Skin of body (tissue), 2 donors: ENCODE results near the gene LFNG. TPM values are rescaled to one million over a fixed set of nuclear protein-coding genes. Genes with fewer than 3 reads are reported as not detected.
A peak's percentile ranks its signal among the peaks of the same experiment; 100 is the strongest.
"Not testable (repeated sequence)": the region's sequence is repeated elsewhere in the genome, so short reads cannot be mapped to it uniquely, and the experiment has no call there.

Experiments used
- DNase-seq: peaks from one replicate; lab custom pipeline; 2025; lab: John Stamatoyannopoulos, UW
- total RNA-seq: library from RNA; depleted of rRNA; stranded (reverse); fragments of >200 nt; gene quantifications from one replicate; pipeline ENCODE4 v1.2.3, GENCODE V29; 2014

The LFNG gene
- total RNA-seq, 1 donor from 2014 or later: 27.0 TPM

- DNase-seq: no peak
These were observed 23.6 kb downstream of the LFNG start for GRCh38 chr7:2542916-2543871.

- no peak for DNase-seq
These were observed 25.1 kb downstream of the LFNG start for GRCh38 chr7:2544541-2545188.

GRCh38 chr7:2545746-2546425 lies 26.3 kb downstream of the LFNG start:
- DNase-seq: no peak

- DNase-seq: no peak
These were observed 27.4 kb downstream of the LFNG start for GRCh38 chr7:2546776-2547586.

- no peak for DNase-seq
These were observed 31.8 kb downstream of the LFNG start for GRCh38 chr7:2551418-2551817.

GRCh38 chr7:2553108-2553507 lies 33.5 kb downstream of the LFNG start:
- no peak for DNase-seq

- no peak for DNase-seq
These were observed 34.4 kb downstream of the LFNG start for GRCh38 chr7:2553831-2554581.

- DNase-seq: no peak
These were observed 35.1 kb downstream of the LFNG start for GRCh38 chr7:2554661-2555111.

- peak; percentile 91 for DNase-seq
These were observed 35.8 kb downstream of the LFNG start, which contains the start of gene BRAT1 for GRCh38 chr7:2555121-2556052. Gene BRAT1, minus strand, starts transcription at chr7:2555524. Its CDS starts 1,093 bp downstream, at chr7:2554431.

GRCh38 chr7:2558629-2559282 lies 39.2 kb downstream of the LFNG start, which contains the start of gene IQCE:
Gene IQCE, plus strand, starts transcription at chr7:2558979. Its CDS starts 203 bp downstream, at chr7:2559182.
- peak; percentile 82 for DNase-seq

GRCh38 chr7:2559283-2559950 lies 39.8 kb downstream of the LFNG start:
- DNase-seq: no peak

- not testable (repeated sequence) for DNase-seq
These were observed 44.4 kb downstream of the LFNG start for GRCh38 chr7:2563955-2564354.

- DNase-seq: no peak
These were observed 45.5 kb downstream of the LFNG start for GRCh38 chr7:2564970-2565540.

GRCh38 chr7:2566348-2566889 lies 46.8 kb downstream of the LFNG start:
- DNase-seq: no peak

- DNase-seq: no peak
These were observed 47.5 kb downstream of the LFNG start for GRCh38 chr7:2566890-2567678.

GRCh38 chr7:2567679-2568278 lies 48.2 kb downstream of the LFNG start:
- peak; percentile 14 for DNase-seq
